ENCODE data around the gene CCDC24. TPM values are rescaled to one million over a fixed set of nuclear protein-coding genes. Genes with fewer than 3 reads are reported as not detected.

The CCDC24 gene
- 24.9 and 31.2 TPM in 2 replicates for total RNA-seq (2014; rRNA removed; shearing (Covaris generic); ENCODE audit: low replicate concordance)

- DNase-seq (ENCODE audit: low read depth): peak; percentile 89
- in situ Hi-C loops (cut with HindIII; ENCODE audit: low pct_unique_long_range_greater_than_20kb, low sequenced_read_pairs): no loop called here
Observed at GRCh38 chr1:43991476-43992231, at the start of gene CCDC24. Gene CCDC24, plus strand, starts transcription at chr1:43991599. Its CDS starts 280 bp downstream, at chr1:43991879.

GRCh38 chr1:43942411-43942810 lies 49.0 kb upstream of the CCDC24 start:
- no peak for DNase-seq (ENCODE audit: low read depth)
- in situ Hi-C loops (cut with HindIII; ENCODE audit: low pct_unique_long_range_greater_than_20kb, low sequenced_read_pairs): no loop called here

- in situ Hi-C loops (cut with HindIII; ENCODE audit: low pct_unique_long_range_greater_than_20kb, low sequenced_read_pairs): no loop called here
- no peak for DNase-seq (ENCODE audit: low read depth)
Observed at GRCh38 chr1:43944860-43945259, 46.5 kb upstream of the CCDC24 start.

GRCh38 chr1:43945674-43946235 lies 45.6 kb upstream of the CCDC24 start:
- no peak for DNase-seq (ENCODE audit: low read depth)
- in situ Hi-C loops (cut with HindIII; ENCODE audit: low pct_unique_long_range_greater_than_20kb, low sequenced_read_pairs): no loop called here

- in situ Hi-C loops (cut with HindIII; ENCODE audit: low pct_unique_long_range_greater_than_20kb, low sequenced_read_pairs): no loop called here
Observed at GRCh38 chr1:43946236-43947060, 45.0 kb upstream of the CCDC24 start, which contains the start of gene IPO13. Gene IPO13, plus strand, starts transcription at chr1:43946950. Its CDS starts 651 bp downstream, at chr1:43947601.

GRCh38 chr1:43947061-43947873 lies 44.1 kb upstream of the CCDC24 start:
- in situ Hi-C loops (cut with HindIII; ENCODE audit: low pct_unique_long_range_greater_than_20kb, low sequenced_read_pairs): no loop called here
- DNase-seq (ENCODE audit: low read depth): no peak

More at GRCh38 chr1:43946236-43947060, 45.0 kb upstream of the CCDC24 start, which contains the start of gene IPO13:
- DNase-seq (ENCODE audit: low read depth): peak; percentile 98

- in situ Hi-C loops (cut with HindIII; ENCODE audit: low pct_unique_long_range_greater_than_20kb, low sequenced_read_pairs): no loop called here
Observed at GRCh38 chr1:43947874-43948437, 43.4 kb upstream of the CCDC24 start.

GRCh38 chr1:43949678-43950077 lies 41.7 kb upstream of the CCDC24 start:
- DNase-seq (ENCODE audit: low read depth): no peak
- in situ Hi-C loops (cut with HindIII; ENCODE audit: low pct_unique_long_range_greater_than_20kb, low sequenced_read_pairs): no loop called here

More at GRCh38 chr1:43947874-43948437, 43.4 kb upstream of the CCDC24 start:
- no peak for DNase-seq (ENCODE audit: low read depth)

GRCh38 chr1:43951021-43951985 lies 40.1 kb upstream of the CCDC24 start:
- in situ Hi-C loops (cut with HindIII; ENCODE audit: low pct_unique_long_range_greater_than_20kb, low sequenced_read_pairs): no loop called here
- peak; percentile 50 for DNase-seq (ENCODE audit: low read depth)

GRCh38 chr1:43952731-43953346 lies 38.6 kb upstream of the CCDC24 start:
- peak; percentile 61 for DNase-seq (ENCODE audit: low read depth)
- in situ Hi-C loops (cut with HindIII; ENCODE audit: low pct_unique_long_range_greater_than_20kb, low sequenced_read_pairs): no loop called here

- in situ Hi-C loops (cut with HindIII; ENCODE audit: low pct_unique_long_range_greater_than_20kb, low sequenced_read_pairs): no loop called here
- no peak for DNase-seq (ENCODE audit: low read depth)
Observed at GRCh38 chr1:43953361-43953760, 38.0 kb upstream of the CCDC24 start.

GRCh38 chr1:43954036-43954435 lies 37.4 kb upstream of the CCDC24 start:
- DNase-seq (ENCODE audit: low read depth): no peak
- in situ Hi-C loops (cut with HindIII; ENCODE audit: low pct_unique_long_range_greater_than_20kb, low sequenced_read_pairs): no loop called here

- in situ Hi-C loops (cut with HindIII; ENCODE audit: low pct_unique_long_range_greater_than_20kb, low sequenced_read_pairs): no loop called here
- no peak for DNase-seq (ENCODE audit: low read depth)
Observed at GRCh38 chr1:43956234-43956633, 35.2 kb upstream of the CCDC24 start.

- no peak for DNase-seq (ENCODE audit: low read depth)
- in situ Hi-C loops (cut with HindIII; ENCODE audit: low pct_unique_long_range_greater_than_20kb, low sequenced_read_pairs): no loop called here
Observed at GRCh38 chr1:43957407-43958040, 33.9 kb upstream of the CCDC24 start.

GRCh38 chr1:43958351-43959255 lies 32.8 kb upstream of the CCDC24 start:
- DNase-seq (ENCODE audit: low read depth): no peak
- in situ Hi-C loops (cut with HindIII; ENCODE audit: low pct_unique_long_range_greater_than_20kb, low sequenced_read_pairs): no loop called here
